Activated naive CD4-positive, alpha-beta T cell treated with anti-CD3 and anti-CD28 coated beads, Interleukin-2, amount 50 U/mL, for 16 hours (primary cell): ENCODE results near the gene ACOT6.
"Not testable (repeated sequence)": the region's sequence is repeated elsewhere in the genome, so short reads cannot be mapped to it uniquely, and the experiment has no call there.

Experiments used
- DNase-seq: peaks from one replicate; pipeline ENCODE4 v3.0.0-alpha.2; 2020

ACOT6 gene

GRCh38 chr14:73612339-73613045 is at the start of gene ACOT6:
ACOT6 (plus strand) TSS chr14:73612517; CDS start chr14:73612572, 55 bp downstream.
- peak; percentile 67 for DNase-seq

GRCh38 chr14:73562696-73563095 is 49.6 kb upstream of the ACOT6 start:
- DNase-seq: not testable (repeated sequence)

GRCh38 chr14:73566431-73566830 is 45.9 kb upstream of the ACOT6 start:
- not testable (repeated sequence) for DNase-seq

DNA sequence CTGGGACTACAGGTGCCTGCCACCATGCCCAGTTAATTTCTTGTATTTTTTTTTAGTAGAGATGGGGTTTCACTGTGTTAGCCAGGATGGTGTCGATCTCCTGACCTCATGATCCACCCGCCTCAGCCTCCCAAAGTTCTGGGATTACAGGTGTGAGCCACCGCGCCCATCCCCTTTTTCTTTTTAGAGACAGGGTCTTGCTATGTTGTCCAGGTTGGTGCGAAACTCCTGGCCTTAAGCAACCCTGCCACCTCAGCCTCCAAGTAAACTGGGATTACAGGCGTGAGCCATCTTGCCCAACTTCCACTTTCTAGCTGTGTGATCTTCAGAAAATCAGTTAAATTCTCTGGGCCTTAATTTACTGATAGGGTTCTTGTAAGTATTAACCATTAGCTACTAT is 45.4 kb upstream of the ACOT6 start:
- not testable (repeated sequence) for DNase-seq

DNA sequence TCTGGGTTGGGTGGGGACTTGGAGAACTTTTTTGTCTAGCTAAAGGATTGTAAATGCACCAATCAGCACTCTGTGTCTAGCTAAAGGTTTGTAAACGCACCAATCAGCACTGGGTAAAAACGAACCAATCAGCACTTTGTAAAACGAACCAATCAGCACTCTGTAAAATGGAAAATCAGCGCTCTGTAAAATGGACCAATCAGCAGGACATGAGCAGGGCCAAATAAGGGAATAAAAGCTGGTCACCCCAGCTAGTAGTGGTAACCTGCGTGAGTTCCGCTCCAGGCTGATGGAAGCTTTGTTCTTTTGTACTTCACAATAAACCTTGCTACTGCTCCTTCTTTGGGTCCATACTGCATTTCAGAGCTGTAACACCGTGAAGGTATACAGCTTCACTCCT is 45.0 kb upstream of the ACOT6 start:
- DNase-seq: no peak

DNA sequence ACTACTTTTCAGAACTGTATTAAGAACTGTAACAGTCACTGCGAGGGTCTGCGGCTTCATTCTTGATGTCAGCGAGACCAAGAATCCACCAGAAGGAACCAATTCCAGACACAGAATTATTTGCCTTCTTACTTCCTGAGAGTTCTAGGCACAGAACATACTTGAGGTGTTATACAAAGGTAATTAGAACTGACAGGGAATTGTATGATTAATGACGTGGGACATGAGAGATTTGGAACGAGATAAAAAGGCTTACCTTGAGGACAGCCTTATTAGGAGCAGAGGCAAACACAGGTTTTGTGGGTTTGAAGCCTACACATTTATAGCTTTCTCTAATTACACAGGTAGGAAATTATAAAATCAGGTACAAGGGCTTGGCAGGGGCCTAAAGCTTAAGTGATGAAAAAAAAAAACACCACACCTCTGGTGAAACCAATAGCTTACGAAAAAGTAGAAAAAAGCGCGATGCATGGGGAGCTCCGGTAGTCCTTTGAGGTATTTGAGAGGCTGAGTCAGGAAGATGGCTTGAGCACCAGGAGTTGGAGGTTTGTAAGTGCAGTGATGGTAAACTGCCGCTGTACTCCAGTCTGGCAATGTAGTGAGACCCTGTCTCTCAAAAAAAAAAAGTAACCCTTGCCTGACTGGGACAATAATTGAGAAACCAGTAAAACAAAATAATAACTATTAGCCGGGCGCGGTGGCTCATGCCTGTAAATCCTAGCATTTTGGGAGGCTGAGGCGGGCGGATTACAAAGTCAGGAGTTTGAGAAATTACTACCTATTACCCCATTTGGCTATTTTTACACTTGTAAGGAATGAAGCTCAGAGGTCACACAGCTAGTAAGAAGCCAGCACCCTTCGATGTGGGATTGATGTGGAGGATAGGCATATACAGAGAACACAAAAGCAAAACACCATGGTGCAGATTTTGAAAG is 44.1 kb upstream of the ACOT6 start:
- peak; percentile 28 for DNase-seq

DNA sequence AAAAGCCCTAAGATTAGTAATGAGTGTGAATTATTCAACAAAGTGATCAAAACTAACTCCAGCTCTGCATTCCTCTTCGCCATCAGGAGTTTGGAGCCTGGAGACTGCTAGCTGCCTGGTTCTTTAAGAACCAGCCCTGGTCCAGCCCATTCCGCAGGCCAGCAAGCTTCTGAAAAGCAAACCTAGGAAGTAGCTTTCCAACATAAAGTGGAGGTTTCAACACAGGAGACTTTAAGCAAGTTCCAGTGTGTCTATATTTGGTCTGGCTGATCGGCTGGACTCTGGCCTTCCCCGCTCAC is 43.5 kb upstream of the ACOT6 start:
- DNase-seq: not testable (repeated sequence)

GRCh38 chr14:73569185-73569958 is 42.9 kb upstream of the ACOT6 start, which contains the start of gene ACOT2:
ACOT2 (plus strand) TSS chr14:73569213; CDS start chr14:73569241, 28 bp downstream.
- peak; percentile 90 for DNase-seq

- peak; percentile 69 for DNase-seq
Observed at GRCh38 chr14:73570913-73571312, 41.4 kb upstream of the ACOT6 start.

DNA sequence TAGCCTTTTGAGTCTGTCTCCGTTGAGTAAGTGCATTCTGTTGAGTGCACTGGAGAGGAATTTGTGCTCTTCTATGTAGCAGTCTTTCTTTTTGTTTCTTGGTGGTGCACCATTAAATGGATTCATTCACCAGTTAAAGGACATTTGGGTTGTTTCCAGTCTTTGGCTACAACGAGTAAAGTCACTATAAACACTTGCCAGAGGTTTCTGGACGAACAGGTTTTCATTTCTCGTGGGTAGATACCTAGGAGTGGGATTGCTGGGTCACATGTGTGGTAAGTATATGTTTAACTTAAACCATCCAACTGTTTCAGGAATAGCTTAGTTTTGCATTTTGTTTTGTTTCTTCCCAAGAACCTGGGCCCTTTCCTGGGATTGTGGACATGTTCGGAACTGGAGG is 39.3 kb upstream of the ACOT6 start:
- DNase-seq: not testable (repeated sequence)

- DNase-seq: not testable (repeated sequence)
Observed at GRCh38 chr14:73573740-73574139, 38.6 kb upstream of the ACOT6 start.

GRCh38 chr14:73574251-73574650 is 38.1 kb upstream of the ACOT6 start:
- DNase-seq: not testable (repeated sequence)

DNA sequence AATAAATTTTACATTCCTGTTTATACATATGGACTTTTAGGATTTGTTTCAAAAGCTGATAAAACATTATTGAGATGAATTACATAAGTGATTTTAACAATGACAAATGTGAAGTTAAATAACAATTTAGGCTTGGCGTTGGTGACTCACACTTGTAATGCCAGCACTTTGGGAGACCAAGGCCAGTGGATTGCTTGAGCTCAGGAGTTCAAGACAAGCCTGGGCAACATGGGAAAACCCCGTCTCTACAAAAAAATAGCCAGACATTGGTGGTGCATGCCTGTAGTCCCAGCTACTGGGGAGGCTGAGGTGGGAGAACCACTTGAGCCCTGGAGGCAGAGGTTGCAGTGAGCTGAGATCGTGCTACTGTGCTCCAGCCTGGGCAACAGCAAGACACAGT is 35.9 kb upstream of the ACOT6 start:
- no peak for DNase-seq

DNA sequence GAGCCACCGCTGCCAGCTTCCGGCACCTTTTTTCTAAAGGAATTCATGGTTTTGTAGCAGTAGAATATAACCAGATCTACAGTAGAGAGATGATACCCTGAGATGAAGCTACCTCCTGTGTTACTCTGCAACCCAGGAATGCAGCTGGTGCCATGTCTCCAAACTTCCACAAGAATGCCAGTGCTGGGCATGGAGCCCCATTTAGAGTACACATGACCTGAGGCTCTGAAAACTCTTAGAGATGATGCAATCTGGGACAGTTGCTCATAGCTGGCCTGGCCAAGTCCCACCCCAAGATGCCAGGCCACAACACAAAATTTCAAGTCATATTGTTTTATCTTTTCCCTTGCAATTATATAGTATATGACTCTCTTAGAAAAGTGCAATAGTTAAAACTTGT is 35.1 kb upstream of the ACOT6 start:
- not testable (repeated sequence) for DNase-seq

DNA sequence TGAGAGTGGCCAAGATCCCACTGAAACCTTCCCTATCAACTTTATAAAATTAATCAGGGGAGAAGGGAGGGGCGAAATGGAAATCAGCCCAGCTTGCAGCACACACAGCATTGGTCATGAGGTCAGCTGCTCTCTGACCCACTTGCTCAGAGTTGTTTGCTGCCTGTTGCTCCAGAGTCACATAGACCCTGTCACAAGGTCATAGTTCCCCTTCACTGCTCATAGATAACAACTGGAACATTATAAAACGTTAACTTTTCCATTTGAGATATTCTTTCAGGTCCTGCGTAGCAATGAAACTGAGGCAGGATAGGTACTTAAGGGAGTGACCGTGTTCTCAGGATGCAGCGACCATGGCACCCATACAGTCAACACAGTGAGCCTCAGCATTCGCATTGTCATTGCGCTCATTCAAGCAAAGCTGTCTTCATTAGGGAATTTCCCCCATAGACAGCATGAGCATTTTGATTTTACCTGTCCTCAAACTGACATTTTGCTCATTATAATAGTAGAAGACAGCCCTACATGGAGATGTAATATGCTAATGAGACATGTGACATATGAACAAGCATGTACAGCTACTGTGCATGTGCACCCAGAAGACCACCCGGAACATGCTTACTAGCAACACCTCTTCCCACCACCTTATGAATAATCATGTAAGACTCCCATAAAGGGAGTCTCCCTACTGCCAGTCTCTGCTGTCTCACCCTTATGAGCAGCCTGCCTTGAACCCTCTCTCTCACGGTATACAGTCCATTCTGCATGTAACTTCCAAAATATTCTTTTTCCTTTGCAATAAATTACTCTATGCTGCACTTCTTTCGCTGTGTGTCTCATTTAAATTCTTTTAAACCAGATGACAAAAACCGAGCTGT is 30.0 kb upstream of the ACOT6 start:
- DNase-seq: not testable (repeated sequence)

GRCh38 chr14:73588695-73589094 is 23.6 kb upstream of the ACOT6 start:
- no peak for DNase-seq

DNA sequence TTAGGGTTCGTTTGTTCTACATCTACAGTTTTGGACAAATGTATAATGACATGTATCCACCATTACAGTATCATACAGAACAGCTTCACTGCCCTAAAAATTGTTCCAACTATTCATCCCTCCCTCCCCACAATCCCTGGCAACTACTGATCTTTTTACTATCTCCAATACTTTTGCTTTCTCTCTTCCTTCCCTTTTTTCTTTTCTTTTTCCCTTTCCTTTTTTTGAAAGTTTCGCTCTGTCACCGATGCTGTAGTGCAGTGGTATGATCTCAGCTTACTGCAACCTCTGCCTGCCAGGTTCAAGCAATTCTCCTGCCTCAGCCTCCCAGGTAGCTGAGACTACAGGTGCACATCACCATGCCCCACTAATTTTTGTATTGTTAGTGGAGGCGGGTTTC is 23.2 kb upstream of the ACOT6 start:
- DNase-seq: no peak

DNA sequence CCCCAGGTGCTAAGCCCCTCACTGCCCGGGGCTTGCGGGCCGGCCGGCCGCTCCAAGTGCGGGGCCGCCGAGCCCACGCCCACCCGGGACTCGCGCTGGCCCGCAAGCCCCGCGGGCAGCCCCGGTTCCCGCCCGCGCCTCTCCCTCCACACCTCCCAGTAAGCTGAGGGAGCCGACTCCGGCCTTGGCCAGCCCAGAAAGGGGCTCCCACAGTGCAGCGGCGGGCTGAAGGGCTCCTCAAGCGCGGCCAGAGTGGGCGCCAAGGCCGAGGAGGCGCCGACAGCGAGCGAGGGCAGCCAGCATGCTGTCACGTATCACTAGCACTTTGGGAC is 21.7 kb upstream of the ACOT6 start:
- DNase-seq: not testable (repeated sequence)

DNA sequence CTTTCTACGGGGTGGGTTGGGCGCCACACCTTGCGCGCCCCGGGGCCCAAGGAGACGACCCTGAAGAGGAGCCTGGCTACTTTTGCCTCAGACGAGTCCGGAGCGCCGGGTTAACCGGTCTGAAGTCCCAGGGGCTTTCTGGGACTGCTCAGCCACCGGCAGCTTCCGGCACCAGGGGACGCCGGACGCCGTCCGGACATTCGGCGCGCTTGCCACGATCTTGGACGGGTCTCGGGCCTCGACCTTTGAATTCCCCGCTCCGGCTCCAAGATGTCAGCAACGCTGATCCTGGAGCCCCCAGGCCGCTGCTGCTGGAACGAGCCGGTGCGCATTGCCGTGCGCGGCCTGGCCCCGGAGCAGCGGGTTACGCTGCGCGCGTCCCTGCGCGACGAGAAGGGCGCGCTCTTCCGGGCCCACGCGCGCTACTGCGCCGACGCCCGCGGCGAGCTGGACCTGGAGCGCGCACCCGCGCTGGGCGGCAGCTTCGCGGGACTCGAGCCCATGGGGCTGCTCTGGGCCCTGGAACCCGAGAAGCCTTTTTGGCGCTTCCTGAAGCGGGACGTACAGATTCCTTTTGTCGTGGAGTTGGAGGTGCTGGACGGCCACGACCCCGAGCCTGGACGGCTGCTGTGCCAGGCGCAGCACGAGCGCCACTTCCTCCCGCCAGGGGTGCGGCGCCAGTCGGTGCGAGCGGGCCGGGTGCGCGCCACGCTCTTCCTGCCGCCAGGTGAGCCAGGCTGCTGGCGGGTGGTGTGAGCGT is 20.4 kb upstream of the ACOT6 start, which contains the start of gene ACOT4:
TSS of gene ACOT4 (plus strand) at position 184 of the 760 bp plus-strand sequence. CDS start at position 271, 87 bp downstream.
- peak; percentile 62 for DNase-seq

DNA sequence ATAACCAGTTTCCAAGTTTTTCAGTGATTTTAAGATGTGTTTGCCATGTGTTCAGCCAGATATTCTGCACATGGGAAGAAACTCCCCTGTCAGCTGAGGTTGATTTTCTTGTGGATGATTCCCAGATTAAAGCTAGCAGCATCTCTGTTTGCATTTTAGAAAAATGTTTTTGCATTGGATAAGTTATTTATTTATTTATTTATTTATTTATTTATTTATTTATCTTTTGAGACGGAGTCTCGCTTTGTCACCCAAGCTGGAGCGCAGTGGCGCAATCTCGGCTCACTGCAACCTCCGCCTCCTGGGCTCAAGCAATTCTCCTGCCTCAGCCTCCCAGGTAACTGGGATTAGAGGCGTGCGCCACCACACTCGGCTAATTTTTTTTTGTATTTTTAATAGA is 17.8 kb upstream of the ACOT6 start:
- no peak for DNase-seq

DNA sequence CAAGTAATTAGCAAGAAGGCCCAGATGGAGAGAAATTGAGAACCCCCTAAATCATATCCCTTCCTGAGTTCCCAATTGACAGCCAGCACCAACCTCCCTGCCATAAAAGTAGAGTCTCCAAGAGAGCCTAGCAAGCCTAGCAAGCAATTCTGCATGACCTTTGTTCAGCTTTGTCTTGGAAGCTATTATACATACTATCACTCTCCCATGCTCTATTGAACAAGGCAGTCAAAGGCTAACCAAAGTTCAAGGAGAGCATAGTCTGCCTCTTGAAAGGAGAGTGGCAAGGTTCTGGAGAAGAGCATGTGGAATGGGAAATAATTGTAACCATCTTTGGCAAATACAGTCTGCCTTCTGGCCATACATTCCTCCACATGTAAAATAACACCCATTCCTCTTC is 12.8 kb upstream of the ACOT6 start:
- DNase-seq: no peak
